PC-3 (cell line): Measurements from ENCODE around the gene ATP5ME. TPM values are rescaled to one million over a fixed set of nuclear protein-coding genes. Genes with fewer than 3 reads are reported as not detected.
A peak's percentile ranks its signal among the peaks of the same experiment; 100 is the strongest.

Source experiments
- ATAC-seq: fragments of 200-7000 bp; cut with Tn5 transposase; 2 replicates; pipeline ENCODE4 v1.9.1; 2020; ENCODE audit warnings: mild to moderate bottlenecking, moderate library complexity
- BruUV-seq: library from RNA; stranded (reverse); fragments of 400-500 nt; replicated peaks from 2 replicates; lab custom pipeline; 2021; lab: Mats Ljungman, UMichigan
- CTCF ChIA-PET: fragments of 300-600 bp; sonication (Branson Sonifier 250); formaldehyde crosslinking; loops from one replicate; lab custom pipeline; 2022; ENCODE audit warnings: antibody characterized with exemption; lab: Charles Lee
- POLR2A ChIA-PET: fragments of 300-600 bp; sonication (Branson Sonifier 250); formaldehyde crosslinking; loops from one replicate; lab custom pipeline; 2022; ENCODE audit warnings: antibody characterized with exemption; ENCODE audit not compliant: unreplicated experiment; lab: Charles Lee
- DNase-seq: peaks from one replicate; pipeline ENCODE4 v3.0.0-alpha.2; 2015
- H2AFZ ChIP-seq: fragments of 300-600 bp; sonication (generic); 2 replicates; pipeline ENCODE4 v1.6.0; 2016; ENCODE audit warnings: antibody characterized with exemption, low read length
- H3F3A ChIP-seq: fragments of 300-600 bp; sonication (generic); one replicate; pipeline ENCODE4 v1.6.0; 2017; ENCODE audit warnings: antibody characterized with exemption, low read length, control low read depth, mild to moderate bottlenecking; ENCODE audit not compliant: unreplicated experiment
- H3K27ac ChIP-seq: fragments of 300-600 bp; sonication (generic); 2 replicates; pipeline ENCODE4 v1.5.1; 2016; ENCODE audit warnings: mild to moderate bottlenecking, low read length
- H3K27me3 ChIP-seq: fragments of 300-600 bp; sonication (generic); 2 replicates; pipeline ENCODE4 v1.6.1; 2016; ENCODE audit warnings: low read length, mixed read lengths
- H3K36me3 ChIP-seq: fragments of 300-600 bp; sonication (generic); 2 replicates; pipeline ENCODE4 v1.6.1; 2016; ENCODE audit warnings: low read depth, mixed run types, low read length, mixed read lengths
- H3K4me1 ChIP-seq: fragments of 300-600 bp; sonication (generic); 2 replicates; pipeline ENCODE4 v1.5.1; 2016; ENCODE audit warnings: low read length; ENCODE audit not compliant: insufficient read depth
- H3K4me2 ChIP-seq: fragments of 300-600 bp; sonication (generic); 2 replicates; pipeline ENCODE4 v1.6.0; 2016; ENCODE audit warnings: low read length
- H3K4me3 ChIP-seq: fragments of 300-600 bp; sonication (generic); 2 replicates; pipeline ENCODE4 v1.5.1; 2016; ENCODE audit warnings: mild to moderate bottlenecking, low read length, mixed read lengths
- H3K79me2 ChIP-seq: fragments of 300-600 bp; sonication (generic); 2 replicates; pipeline ENCODE4 v1.6.1; 2017; ENCODE audit warnings: low read length, mixed read lengths
- H3K9ac ChIP-seq: fragments of 300-600 bp; sonication (generic); 2 replicates; pipeline ENCODE4 v1.6.0; 2016; ENCODE audit warnings: mild to moderate bottlenecking, low read length
- H3K9me2 ChIP-seq: fragments of 300-600 bp; sonication (generic); replicated peaks from 2 replicates; pipeline ENCODE4 v1.6.1; 2016; ENCODE audit warnings: mixed run types, low read length, mixed read lengths
- H3K9me3 ChIP-seq: fragments of 300-600 bp; sonication (generic); 2 replicates; pipeline ENCODE4 v1.6.1; 2016; ENCODE audit warnings: low read length, mixed read lengths
- H4K20me1 ChIP-seq: fragments of 300-600 bp; sonication (generic); 2 replicates; pipeline ENCODE4 v1.6.1; 2016; ENCODE audit warnings: low read length, mixed read lengths
- CTCF ChIP-seq: fragments of 300-600 bp; sonication (generic); conservative IDR thresholded peaks from 2 replicates; pipeline ENCODE4 v1.5.1; 2017; ENCODE audit warnings: antibody characterized with exemption, low read depth, mild to moderate bottlenecking, low read length
- EZH2 ChIP-seq: fragments of 300-600 bp; sonication (generic); IDR thresholded peaks from one replicate; pipeline ENCODE4 v1.6.1; 2017; ENCODE audit warnings: antibody characterized with exemption, mild to moderate bottlenecking, low read length; ENCODE audit not compliant: unreplicated experiment
- EZH2phosphoT487 ChIP-seq: fragments of 300-600 bp; sonication (generic); IDR thresholded peaks from 2 replicates; pipeline ENCODE4 v1.6.1; 2018; ENCODE audit warnings: mild to moderate bottlenecking, antibody characterized with exemption, low read length, borderline replicate concordance
- intact Hi-C: fragments of 100-400 bp; cut with micrococcal nuclease; formaldehyde crosslinking; loops from 2 replicates; pipeline ENCODE4 v1.9.0; 2023
- total RNA-seq: library from RNA; depleted of rRNA; stranded (reverse); fragments of >200 nt; gene quantifications from 2 replicates; pipeline ENCODE4 v1.2.3, GENCODE V29; 2014

ATP5ME gene
- total RNA-seq, 1 experiment from 2014 or later: 579 TPM

GRCh38 chr4:679629-680028 is 5.6 kb upstream of the ATP5ME start:
- Histone ChIP-seq H3K9me3 (no peaks in the 10 kb centered on the region), H3K27me3 (no peaks in the 10 kb centered on the region), H3K9ac (no peak overlapping the region), H3K4me2 (no peak overlapping the region), H3K27ac (no peak overlapping the region), H2AFZ (no peak overlapping the region), H3K9me2 (no peaks in the 10 kb centered on the region), H3F3A (no peaks in the 10 kb centered on the region), H3K79me2 (peaks cover 8% of the 10 kb centered on the region), H4K20me1 (no peaks in the 10 kb centered on the region), H3K36me3 (no peaks in the 10 kb centered on the region), H3K4me1 (peaks cover 28% of the 10 kb centered on the region), H3K4me3 (no peak overlapping the region)
- DNase-seq (no peak), ATAC-seq (no peak)
- intact Hi-C loops: no loop called here
- no TSS peak for BruUV-seq
- TF ChIP-seq CTCF (no peak), EZH2phosphoT487 (no peak), EZH2 (no peak)
- POLR2A ChIA-PET: no interaction called here
- CTCF ChIA-PET: no interaction called here

GRCh38 chr4:679104-679481 is 5.0 kb upstream of the ATP5ME start:
- Histone ChIP-seq H3K4me2 (no peak overlapping the region), H3K9me2 (no peaks in the 10 kb centered on the region), H3K79me2 (peaks cover 10% of the 10 kb centered on the region), H2AFZ (no peak overlapping the region), H3K27ac (no peak overlapping the region), H3K4me3 (no peak overlapping the region), H3K9ac (no peak overlapping the region), H3K9me3 (no peaks in the 10 kb centered on the region), H3K27me3 (no peaks in the 10 kb centered on the region), H3K4me1 (peaks cover 28% of the 10 kb centered on the region), H3K36me3 (no peaks in the 10 kb centered on the region), H3F3A (no peaks in the 10 kb centered on the region), H4K20me1 (no peaks in the 10 kb centered on the region)
- no peak for TF ChIP-seq EZH2phosphoT487
- TF ChIP-seq CTCF: no peak
- no peak for TF ChIP-seq EZH2
- DNase-seq (no peak), ATAC-seq (no peak)
- BruUV-seq: no TSS peak
- POLR2A ChIA-PET: no interaction called here
- intact Hi-C loops: no loop called here
- CTCF ChIA-PET: no interaction called here

GRCh38 chr4:678331-679103 is 4.4 kb upstream of the ATP5ME start:
- Histone ChIP-seq H3K4me2 (0 out of 2 replicates have a peak overlapping the region, but pooled peaks have one; percentile 50), H4K20me1 (no peaks in the 10 kb centered on the region), H3K79me2 (peaks cover 13% of the 10 kb centered on the region), H3K27me3 (no peaks in the 10 kb centered on the region), H3K36me3 (no peaks in the 10 kb centered on the region), H2AFZ (no peak overlapping the region), H3K27ac (peak overlapping the region; percentile 33; the same call in 1 of the 2 replicates), H3F3A (no peaks in the 10 kb centered on the region), H3K9me3 (no peaks in the 10 kb centered on the region), H3K9ac (no peak overlapping the region), H3K4me3 (no peak overlapping the region), H3K4me1 (peaks cover 28% of the 10 kb centered on the region), H3K9me2 (no peaks in the 10 kb centered on the region)
- ChIA-PET CTCF (no interaction called here), POLR2A (no interaction called here)
- DNase-seq (no peak), ATAC-seq (no peak)
- TF ChIP-seq EZH2phosphoT487: no peak
- intact Hi-C loops: no loop called here
- BruUV-seq: no TSS peak
